Measurements from ENCODE around the gene RASSF3.

The RASSF3 gene

DNA sequence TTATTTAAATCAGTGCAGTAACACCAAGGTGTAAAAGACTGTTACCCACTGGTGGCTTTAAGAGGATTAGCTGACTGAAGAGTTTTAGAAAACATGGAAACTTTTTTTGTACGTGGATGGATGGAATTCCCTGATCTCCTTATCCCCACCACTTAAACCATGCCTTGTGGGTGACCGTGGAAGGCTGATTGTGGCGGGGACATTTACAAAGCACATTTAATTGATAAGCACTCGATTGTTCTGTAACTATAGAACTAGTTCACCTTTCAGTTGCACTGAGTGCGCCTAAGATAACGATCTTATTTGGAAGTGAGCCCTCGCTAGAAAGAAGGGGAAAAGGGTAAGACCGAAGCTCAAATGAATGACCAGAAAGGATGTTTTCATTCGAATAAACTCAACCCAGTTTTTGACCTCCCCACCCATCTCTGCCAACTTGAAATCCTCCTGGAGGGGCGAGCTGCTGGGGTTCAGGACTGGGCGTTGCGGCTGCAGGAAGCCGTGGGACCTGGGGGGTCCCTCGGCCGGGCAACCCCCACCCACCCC, 688 bp upstream of the RASSF3 start:
- H3K4me1 ChIP-seq (ENCODE audit: insufficient read depth, low read length, poor library complexity, severe bottlenecking): peaks cover 33% of the 10 kb centered on the region
- no peaks in the 10 kb centered on the region for H3K9me2 ChIP-seq (replicated peaks; ENCODE audit: low read depth, low read length)
- peak overlapping the region; percentile 95 for H3K4me2 ChIP-seq (ENCODE audit: low read depth, low read length, poor library complexity, severe bottlenecking)
- peaks cover 42% of the 10 kb centered on the region for H3K79me2 ChIP-seq (ENCODE audit: insufficient read depth, low read length)
- no peaks in the 10 kb centered on the region for H3K27me3 ChIP-seq (ENCODE audit: insufficient read depth, low read length, poor library complexity, severe bottlenecking)
- H2AFZ ChIP-seq (ENCODE audit: low read length): peak overlapping the region; percentile 89
- peak overlapping the region; percentile 81 for H3K9ac ChIP-seq (ENCODE audit: low read depth, low read length, poor library complexity, severe bottlenecking)
- no peaks in the 10 kb centered on the region for H3K9me3 ChIP-seq (ENCODE audit: insufficient read depth, low read depth, low read length)
- H3K36me3 ChIP-seq (ENCODE audit: insufficient read depth, low read length): no peaks in the 10 kb centered on the region
- TF ChIP-seq EZH2phosphoT487 (IDR thresholded peaks at IDR 0.05; ENCODE audit: borderline replicate concordance): no peak
- TF ChIP-seq, protein P1, sequence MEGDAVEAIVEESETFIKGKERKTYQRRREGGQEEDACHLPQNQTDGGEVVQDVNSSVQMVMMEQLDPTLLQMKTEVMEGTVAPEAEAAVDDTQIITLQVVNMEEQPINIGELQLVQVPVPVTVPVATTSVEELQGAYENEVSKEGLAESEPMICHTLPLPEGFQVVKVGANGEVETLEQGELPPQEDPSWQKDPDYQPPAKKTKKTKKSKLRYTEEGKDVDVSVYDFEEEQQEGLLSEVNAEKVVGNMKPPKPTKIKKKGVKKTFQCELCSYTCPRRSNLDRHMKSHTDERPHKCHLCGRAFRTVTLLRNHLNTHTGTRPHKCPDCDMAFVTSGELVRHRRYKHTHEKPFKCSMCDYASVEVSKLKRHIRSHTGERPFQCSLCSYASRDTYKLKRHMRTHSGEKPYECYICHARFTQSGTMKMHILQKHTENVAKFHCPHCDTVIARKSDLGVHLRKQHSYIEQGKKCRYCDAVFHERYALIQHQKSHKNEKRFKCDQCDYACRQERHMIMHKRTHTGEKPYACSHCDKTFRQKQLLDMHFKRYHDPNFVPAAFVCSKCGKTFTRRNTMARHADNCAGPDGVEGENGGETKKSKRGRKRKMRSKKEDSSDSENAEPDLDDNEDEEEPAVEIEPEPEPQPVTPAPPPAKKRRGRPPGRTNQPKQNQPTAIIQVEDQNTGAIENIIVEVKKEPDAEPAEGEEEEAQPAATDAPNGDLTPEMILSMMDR (conservative IDR thresholded peaks at IDR 0.05; ENCODE audit: low read length): no peak
- H3K4me3 ChIP-seq (ENCODE audit: low read length, poor library complexity, severe bottlenecking): peak overlapping the region; percentile 77
- H3F3A ChIP-seq (ENCODE audit: low read depth): no peaks in the 10 kb centered on the region
- H4K20me1 ChIP-seq (ENCODE audit: insufficient read depth, low read length, poor library complexity, severe bottlenecking): peaks cover 7% of the 10 kb centered on the region

DNA sequence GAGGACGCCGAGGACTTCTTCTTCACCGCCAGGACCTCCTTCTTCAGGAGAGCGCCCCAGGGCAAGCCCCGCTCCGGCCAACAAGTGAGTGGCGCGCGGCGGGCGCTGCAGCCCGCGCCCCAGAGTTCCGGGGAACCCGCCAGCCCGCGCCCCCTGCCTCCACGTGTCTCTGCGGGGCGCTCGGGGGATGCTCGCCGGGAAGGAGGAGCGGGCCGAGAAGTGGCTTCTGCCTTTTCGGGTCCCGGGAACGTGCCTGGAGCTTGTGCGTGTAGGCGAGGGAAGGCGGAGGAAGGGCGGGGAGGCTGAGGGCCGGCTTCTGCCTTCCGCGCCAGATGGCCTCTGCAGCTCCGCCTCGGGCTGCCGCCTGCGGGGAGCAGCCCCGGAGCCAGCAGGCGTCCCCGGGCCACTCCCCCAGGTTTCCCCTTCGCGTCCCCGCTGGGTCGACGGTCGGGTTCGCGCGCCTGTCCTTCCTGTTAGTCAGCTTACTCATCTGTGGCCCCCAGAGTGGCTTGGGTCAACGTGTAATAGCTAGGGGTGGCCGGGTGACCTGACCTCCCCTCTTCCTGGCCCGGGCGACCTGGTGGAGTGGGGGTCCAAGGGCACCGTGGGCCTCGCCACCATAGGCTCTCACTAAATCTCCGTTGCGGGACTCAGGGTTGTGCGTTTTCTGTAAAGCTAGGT, 505 bp downstream of the RASSF3 start:
- Histone ChIP-seq H4K20me1 (ENCODE audit: insufficient read depth, low read length, poor library complexity, severe bottlenecking) (peaks cover 7% of the 10 kb centered on the region), H2AFZ (ENCODE audit: low read length) (peak overlapping the region; percentile 80), H3K79me2 (ENCODE audit: insufficient read depth, low read length) (peaks cover 54% of the 10 kb centered on the region), H3K4me3 (ENCODE audit: low read length, poor library complexity, severe bottlenecking) (peak overlapping the region; percentile 77), H3K36me3 (ENCODE audit: insufficient read depth, low read length) (no peaks in the 10 kb centered on the region), H3K9me2 (replicated peaks; ENCODE audit: low read depth, low read length) (no peaks in the 10 kb centered on the region), H3K27me3 (ENCODE audit: insufficient read depth, low read length, poor library complexity, severe bottlenecking) (no peaks in the 10 kb centered on the region), H3K4me1 (ENCODE audit: insufficient read depth, low read length, poor library complexity, severe bottlenecking) (peaks cover 38% of the 10 kb centered on the region), H3K4me2 (ENCODE audit: low read depth, low read length, poor library complexity, severe bottlenecking) (peak overlapping the region; percentile 82), H3K9ac (ENCODE audit: low read depth, low read length, poor library complexity, severe bottlenecking) (peak overlapping the region; percentile 77), H3F3A (ENCODE audit: low read depth) (no peaks in the 10 kb centered on the region), H3K9me3 (ENCODE audit: insufficient read depth, low read depth, low read length) (no peaks in the 10 kb centered on the region)
- TF ChIP-seq, protein P1 (conservative IDR thresholded peaks at IDR 0.05; ENCODE audit: low read length): no peak
- no peak for TF ChIP-seq EZH2phosphoT487 (IDR thresholded peaks at IDR 0.05; ENCODE audit: borderline replicate concordance)

DNA sequence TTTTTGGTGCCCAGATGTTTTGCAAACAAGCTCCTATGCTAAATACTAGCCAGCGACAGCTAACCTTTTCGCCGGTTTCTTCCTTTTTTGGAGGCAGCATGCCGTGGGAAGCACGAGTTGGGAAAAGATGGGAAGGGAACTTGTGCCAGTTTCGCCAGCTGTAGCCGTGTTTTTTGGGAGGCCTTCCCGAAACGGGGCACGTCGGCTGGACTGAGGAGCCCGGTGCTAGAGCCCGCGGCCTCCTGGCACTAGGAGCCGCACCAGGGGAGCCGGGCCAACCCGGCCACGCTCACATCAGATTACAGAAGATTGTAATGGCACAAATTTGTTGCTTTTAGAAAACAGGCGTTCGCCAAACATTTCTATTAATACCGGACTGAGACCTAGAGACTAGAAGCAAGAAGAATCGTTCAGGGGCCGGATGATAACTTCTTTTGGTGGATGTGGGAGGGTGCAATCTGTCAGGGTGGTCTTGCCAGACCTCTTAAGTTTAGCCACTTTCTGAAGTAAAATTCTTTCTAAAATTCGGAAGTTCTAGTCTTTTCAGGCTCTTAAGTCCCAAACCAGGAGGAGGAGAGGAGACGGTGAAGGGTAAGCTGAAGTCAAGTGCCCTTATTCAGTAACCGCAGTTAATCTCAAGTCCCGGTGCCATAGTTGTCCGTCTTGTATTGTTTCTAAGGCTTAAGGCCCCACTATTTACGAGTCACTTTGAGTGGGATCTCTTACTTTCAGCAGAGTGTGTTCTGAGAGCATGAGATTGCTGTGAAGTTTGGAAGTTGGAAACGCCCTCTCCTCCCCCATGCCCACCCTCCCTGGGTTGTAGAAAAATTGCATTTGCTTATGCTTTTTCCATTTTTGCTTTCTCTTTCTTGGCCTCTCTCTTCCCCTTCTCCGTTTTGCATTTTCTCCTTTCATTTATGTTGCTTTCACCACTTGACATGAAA, 1.3 kb downstream of the RASSF3 start:
- Histone ChIP-seq H3K79me2 (ENCODE audit: insufficient read depth, low read length) (peaks cover 62% of the 10 kb centered on the region), H3K4me1 (ENCODE audit: insufficient read depth, low read length, poor library complexity, severe bottlenecking) (peaks cover 46% of the 10 kb centered on the region)

More for the DNA sequence above, 1.3 kb downstream of the RASSF3 start:
- peak overlapping the region; percentile 77 for H3K9ac ChIP-seq (ENCODE audit: low read depth, low read length, poor library complexity, severe bottlenecking)
- H3K36me3 ChIP-seq (ENCODE audit: insufficient read depth, low read length): no peaks in the 10 kb centered on the region
- peaks cover 7% of the 10 kb centered on the region for H4K20me1 ChIP-seq (ENCODE audit: insufficient read depth, low read length, poor library complexity, severe bottlenecking)
- H3K4me3 ChIP-seq (ENCODE audit: low read length, poor library complexity, severe bottlenecking): peak overlapping the region; percentile 77
- no peaks in the 10 kb centered on the region for H3F3A ChIP-seq (ENCODE audit: low read depth)
- no peaks in the 10 kb centered on the region for H3K9me3 ChIP-seq (ENCODE audit: insufficient read depth, low read depth, low read length)
- peak overlapping the region; percentile 82 for H3K4me2 ChIP-seq (ENCODE audit: low read depth, low read length, poor library complexity, severe bottlenecking)
- H3K9me2 ChIP-seq (replicated peaks; ENCODE audit: low read depth, low read length): no peaks in the 10 kb centered on the region
- peak overlapping the region; percentile 80 for H2AFZ ChIP-seq (ENCODE audit: low read length)
- no peak for TF ChIP-seq EZH2phosphoT487 (IDR thresholded peaks at IDR 0.05; ENCODE audit: borderline replicate concordance)
- TF ChIP-seq, protein P1 (conservative IDR thresholded peaks at IDR 0.05; ENCODE audit: low read length): 0 out of 2 replicates have a peak, but pooled peaks have one; percentile 9
- no peaks in the 10 kb centered on the region for H3K27me3 ChIP-seq (ENCODE audit: insufficient read depth, low read length, poor library complexity, severe bottlenecking)
